Upper lobe of left lung (tissue), 4 donors: Measurements from ENCODE around the gene CATSPER2.
"Not testable (repeated sequence)": the region's sequence is repeated elsewhere in the genome, so short reads cannot be mapped to it uniquely, and the experiment has no call there.

ENCODE experiments used
- POLR2A ChIP-seq, 4 donors: fragments of 450-650 bp; IDR thresholded peaks; one replicate each; pipeline ENCODE4 v1.5.1; 2016 to 2017; ENCODE audit warnings: antibody characterized with exemption in 4 of 4, mild to moderate bottlenecking in 2 of 4
- POLR2AphosphoS5 ChIP-seq, 2 donors: sonication (generic); formaldehyde crosslinking; IDR thresholded peaks; one replicate each; pipeline ENCODE4 v1.5.1; 2017; ENCODE audit warnings: antibody characterized with exemption in 2 of 2
- TF ChIP-seq, protein P1 (sequence below), 6 experiments: fragments of 450-650 bp in 4 of 6; fragments of 200-600 bp in 2 of 6; sonication (generic) in 2 of 6; IDR thresholded peaks; one replicate each; pipeline ENCODE4 v1.5.1; 2016 to 2019; ENCODE audit warnings: antibody characterized with exemption in 6 of 6

DNA sequence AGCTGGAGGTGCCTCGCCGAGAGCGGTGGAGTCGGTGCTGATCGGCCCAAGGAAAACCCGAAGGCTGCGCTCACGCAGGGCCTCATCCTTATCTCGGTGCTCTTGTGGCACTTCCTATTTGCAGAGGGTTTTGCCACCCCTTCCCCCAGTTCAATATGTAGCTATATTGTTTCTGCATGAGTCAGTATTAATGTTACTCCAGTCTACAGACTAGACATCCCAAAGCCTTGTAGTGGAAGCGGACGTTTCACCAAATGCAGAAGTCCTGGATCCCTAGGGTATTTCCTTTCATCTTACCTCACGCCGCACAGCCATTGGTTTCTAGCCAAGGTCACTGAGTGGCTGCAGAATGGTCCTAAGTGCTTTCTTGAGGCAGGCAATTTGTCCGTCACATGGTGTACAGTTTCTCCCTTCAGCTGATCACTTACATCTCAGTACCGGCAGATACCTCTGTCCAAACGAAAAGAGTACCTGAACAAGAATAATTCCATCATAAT, 834 bp upstream of the CATSPER2 start:
- TF ChIP-seq, protein P1, sequence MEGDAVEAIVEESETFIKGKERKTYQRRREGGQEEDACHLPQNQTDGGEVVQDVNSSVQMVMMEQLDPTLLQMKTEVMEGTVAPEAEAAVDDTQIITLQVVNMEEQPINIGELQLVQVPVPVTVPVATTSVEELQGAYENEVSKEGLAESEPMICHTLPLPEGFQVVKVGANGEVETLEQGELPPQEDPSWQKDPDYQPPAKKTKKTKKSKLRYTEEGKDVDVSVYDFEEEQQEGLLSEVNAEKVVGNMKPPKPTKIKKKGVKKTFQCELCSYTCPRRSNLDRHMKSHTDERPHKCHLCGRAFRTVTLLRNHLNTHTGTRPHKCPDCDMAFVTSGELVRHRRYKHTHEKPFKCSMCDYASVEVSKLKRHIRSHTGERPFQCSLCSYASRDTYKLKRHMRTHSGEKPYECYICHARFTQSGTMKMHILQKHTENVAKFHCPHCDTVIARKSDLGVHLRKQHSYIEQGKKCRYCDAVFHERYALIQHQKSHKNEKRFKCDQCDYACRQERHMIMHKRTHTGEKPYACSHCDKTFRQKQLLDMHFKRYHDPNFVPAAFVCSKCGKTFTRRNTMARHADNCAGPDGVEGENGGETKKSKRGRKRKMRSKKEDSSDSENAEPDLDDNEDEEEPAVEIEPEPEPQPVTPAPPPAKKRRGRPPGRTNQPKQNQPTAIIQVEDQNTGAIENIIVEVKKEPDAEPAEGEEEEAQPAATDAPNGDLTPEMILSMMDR (IDR thresholded peaks at IDR 0.05), result not testable (repeated sequence)
- not testable (repeated sequence) for TF ChIP-seq POLR2A, POLR2AphosphoS5 (IDR thresholded peaks at IDR 0.05)
